Choroid plexus epithelial cell (primary cell): ENCODE data around the gene RNASE13.

Source experiments
- DNase-seq: peaks from one replicate; pipeline ENCODE4 v3.0.0-alpha.2; 2010; ENCODE audit warnings: low read depth
- H3K4me3 ChIP-seq: 2 replicates; pipeline ENCODE4 v1.5.1; 2011; ENCODE audit warnings: low read depth, mild to moderate bottlenecking, control low read depth, low read length, moderate library complexity
- TF ChIP-seq, protein P1 (sequence below): conservative IDR thresholded peaks from 2 replicates; pipeline ENCODE4 v1.5.1; 2011; ENCODE audit warnings: low read depth, mild to moderate bottlenecking, control low read depth, inconsistent platforms, low read length, moderate library complexity

RNASE13 gene

DNA sequence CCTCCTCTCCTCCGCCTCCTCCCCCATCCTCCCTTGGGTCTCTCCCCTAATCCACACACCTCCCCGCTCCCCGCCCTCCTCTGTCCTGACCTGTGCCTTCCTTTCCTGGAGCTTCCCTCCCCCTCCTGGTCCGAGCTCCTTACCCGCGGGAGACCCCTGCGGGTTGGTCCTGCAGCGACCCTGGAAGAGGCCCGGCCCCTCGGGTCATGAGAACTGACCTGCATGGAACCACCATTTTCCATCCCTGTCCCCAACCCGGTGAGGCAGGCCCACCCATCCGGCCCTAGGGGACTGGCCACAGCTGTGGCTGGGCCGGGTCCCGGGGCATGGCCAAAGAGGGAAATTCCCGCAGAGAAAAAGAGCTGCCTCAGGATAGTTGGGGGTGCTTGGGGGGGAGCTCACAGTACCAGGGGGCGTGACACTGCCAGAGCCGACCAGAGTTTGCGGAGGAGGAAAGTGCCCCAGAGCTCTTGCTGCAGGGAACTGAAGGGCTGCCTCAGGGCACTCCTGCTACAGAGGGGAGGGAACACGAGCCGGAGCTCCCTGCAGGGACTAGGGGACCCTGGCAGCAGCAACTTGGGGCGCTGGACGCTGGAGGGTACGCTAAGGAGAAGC lies 36.1 kb upstream of the RNASE13 start:
- DNase-seq = peak; percentile 48
- peak overlapping the region; percentile 78 for H3K4me3 ChIP-seq
- TF ChIP-seq, protein P1, sequence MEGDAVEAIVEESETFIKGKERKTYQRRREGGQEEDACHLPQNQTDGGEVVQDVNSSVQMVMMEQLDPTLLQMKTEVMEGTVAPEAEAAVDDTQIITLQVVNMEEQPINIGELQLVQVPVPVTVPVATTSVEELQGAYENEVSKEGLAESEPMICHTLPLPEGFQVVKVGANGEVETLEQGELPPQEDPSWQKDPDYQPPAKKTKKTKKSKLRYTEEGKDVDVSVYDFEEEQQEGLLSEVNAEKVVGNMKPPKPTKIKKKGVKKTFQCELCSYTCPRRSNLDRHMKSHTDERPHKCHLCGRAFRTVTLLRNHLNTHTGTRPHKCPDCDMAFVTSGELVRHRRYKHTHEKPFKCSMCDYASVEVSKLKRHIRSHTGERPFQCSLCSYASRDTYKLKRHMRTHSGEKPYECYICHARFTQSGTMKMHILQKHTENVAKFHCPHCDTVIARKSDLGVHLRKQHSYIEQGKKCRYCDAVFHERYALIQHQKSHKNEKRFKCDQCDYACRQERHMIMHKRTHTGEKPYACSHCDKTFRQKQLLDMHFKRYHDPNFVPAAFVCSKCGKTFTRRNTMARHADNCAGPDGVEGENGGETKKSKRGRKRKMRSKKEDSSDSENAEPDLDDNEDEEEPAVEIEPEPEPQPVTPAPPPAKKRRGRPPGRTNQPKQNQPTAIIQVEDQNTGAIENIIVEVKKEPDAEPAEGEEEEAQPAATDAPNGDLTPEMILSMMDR = no peak

DNA sequence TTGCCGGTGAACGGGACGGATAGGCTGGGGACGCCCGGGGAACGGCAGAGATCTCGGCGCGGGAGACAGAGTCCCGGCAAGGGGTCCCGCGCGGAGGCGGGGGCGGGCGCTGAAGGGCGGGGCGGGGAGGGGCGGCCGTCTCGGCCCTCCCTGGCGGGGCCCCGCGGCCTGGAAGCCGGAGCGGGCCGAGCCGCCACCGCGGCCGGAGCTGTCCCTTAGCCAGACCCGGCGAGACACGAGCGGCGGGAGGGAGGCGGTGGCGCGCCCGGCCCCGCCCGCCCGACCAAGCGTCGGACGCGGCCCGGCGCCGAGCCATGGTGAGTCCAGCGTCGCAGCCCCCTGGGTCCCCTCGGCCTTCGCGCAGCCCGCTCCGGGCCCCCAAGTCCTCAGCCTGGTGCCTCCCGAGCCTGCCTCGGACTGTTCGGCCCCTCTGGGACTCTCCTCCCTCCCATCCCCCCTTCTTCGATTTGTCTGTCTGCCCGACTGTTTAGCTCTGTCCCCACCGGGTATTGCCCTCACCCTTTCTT lies 35.5 kb upstream of the RNASE13 start, which contains the start of gene ARHGEF40:
TSS of gene ARHGEF40 (plus strand) at position 222 of the 527 bp plus-strand sequence. CDS start at position 315, 93 bp downstream.
- peak; percentile 43 for DNase-seq
- H3K4me3 ChIP-seq = peak within 1 kb of the TSS; percentile 78
- TF ChIP-seq, protein P1 = no peak

DNA sequence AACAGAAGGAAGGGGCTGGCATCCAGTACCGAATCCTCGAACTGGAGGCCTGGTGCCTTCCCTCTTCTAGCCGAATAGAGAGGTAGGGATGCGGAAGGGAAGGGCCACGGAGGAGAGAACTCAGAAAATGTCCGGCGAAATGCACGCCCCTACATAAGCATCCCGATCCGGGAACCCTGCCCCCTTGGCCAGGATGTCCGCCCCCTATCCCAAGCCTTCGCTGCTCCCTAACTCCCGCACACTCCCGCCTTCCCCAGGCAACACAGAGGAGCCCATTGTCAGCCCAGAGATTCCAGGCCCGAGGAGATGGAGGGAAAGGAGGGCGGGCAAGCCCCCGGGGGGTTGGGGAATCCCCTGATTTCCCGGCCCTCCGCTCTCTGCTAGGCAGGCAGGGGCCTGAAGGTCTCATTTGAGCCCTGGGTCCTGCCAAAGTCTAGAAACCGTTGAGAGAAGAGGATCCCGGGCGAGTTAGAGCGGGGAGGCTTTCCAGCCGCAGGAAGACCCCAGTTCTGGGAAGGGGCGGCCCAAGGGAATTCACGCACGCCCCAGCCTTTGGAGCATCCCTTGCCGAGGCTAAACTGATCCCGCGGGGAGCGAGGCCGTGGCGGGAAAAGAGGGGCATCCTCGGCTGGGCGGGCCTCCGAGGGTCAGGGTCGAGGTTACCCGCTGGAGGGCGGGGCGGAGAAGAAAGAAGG lies 34.9 kb upstream of the RNASE13 start:
- TF ChIP-seq, protein P1 = no peak
- H3K4me3 ChIP-seq = peak overlapping the region; percentile 78
- peak; percentile 21 for DNase-seq

DNA sequence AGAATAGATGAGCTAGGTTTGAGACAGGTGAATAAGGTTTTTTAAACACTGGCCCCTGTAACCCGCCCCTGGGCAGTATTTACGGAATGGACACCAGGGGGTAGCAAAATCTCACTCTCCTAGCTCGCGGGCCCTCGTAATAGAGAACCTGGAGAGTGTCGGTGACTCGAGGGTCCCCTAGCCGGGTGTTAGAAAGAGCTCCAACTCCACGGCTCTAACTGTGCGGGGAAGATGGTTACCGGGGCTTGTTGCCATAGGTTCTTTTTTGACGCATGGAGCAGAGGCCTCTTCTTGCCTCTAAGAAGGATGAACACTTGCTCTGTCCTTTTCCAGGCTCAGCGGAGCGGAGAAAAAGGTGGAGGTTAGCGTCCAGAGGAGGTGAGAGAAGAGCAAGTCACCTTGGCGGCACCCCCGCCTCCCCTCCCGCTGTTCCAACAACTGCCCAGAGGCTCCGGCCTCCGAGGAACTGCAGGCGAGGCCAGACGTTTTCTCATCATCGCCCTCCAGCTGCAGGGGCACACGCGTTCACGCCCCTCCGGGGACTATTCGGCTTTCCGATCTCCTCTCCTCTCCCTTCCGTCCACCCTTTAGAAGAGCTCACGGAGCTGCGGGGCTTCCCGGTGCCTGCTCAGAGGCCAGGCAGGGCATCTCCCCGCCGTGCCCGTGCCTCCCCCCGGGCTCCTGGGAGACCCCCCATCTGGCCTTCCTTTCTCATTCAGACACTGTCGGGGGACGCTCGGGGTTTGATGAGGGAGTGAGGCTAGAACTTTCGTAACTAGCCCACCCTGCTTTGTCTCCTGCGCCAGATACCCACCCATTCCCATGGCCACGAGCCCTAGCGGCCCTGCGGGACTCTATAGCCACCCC lies 34.1 kb upstream of the RNASE13 start:
- DNase-seq = peak; percentile 69
- H3K4me3 ChIP-seq = peak overlapping the region; percentile 78
- TF ChIP-seq, protein P1 = peak; percentile 82

DNA sequence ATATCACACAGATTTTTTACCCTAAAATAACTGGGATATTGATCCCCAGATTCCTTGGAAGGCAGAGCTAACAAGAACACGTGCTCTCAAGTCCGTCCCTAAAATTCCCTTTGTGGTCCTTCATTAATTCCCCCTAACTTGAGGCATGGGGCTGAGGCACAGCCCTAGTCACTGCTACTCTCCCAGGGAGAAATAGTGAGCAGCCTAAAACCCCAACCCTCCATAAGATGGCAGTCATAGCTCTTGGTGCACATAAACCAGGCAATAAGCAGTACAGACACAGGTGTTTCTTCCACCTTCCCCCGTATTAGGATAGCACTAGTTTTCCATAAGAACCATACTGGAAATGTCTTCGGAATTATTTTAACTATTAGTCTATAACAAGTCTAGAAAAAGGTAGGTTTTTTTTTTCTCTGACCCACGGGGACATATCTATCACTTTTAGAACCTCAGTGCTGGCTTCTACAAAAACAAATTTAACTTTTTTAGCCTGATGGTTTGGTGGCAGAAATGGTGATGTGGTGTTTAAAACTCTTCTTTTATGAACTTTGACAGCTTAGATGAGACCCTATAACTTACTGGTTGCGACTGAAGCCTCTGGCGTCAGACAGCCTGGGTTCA lies 32.4 kb upstream of the RNASE13 start:
- TF ChIP-seq, protein P1 = peak; percentile 50
- DNase-seq = peak; percentile 28
- no peak overlapping the region for H3K4me3 ChIP-seq

DNA sequence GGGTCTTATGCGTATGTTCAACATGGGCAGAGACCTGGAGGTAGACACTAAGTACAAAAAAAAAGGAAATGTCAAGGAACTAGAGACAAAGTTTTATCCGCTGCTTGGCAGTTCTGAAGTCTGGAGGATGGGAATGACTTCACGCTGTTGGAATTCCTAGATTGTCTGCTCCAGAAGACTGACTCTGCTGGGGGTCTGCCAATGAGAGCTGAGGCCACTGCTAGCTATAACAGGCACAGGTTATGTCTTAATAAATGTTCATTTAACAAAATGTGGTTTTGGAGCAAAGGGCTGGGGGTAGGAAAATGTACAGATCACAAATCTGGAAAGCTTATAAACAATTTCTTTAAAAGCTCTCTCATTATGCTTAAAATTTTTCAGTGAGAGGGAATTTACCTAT lies 28.9 kb upstream of the RNASE13 start:
- no peak overlapping the region for H3K4me3 ChIP-seq
- TF ChIP-seq, protein P1 = no peak
- peak; percentile 93 for DNase-seq
